Prostate gland (tissue), 2 donors: ENCODE data around the gene OOSP3. TPM values are rescaled to one million over a fixed set of nuclear protein-coding genes. Genes with fewer than 3 reads are reported as not detected.

Experiments used
- DNase-seq: peaks from one replicate; pipeline ENCODE4 v3.0.0-alpha.2; 2019; ENCODE audit warnings: low spot score
- H3K27ac ChIP-seq, 2 donors: fragments of 200-600 bp; sonication (generic); 2 replicates each; pipeline ENCODE4 v1.5.1; 2017 to 2019
- H3K27me3 ChIP-seq: fragments of 200-600 bp; sonication (generic); replicated peaks from 2 replicates; pipeline ENCODE4 v1.5.1; 2019; ENCODE audit not compliant: insufficient read depth
- H3K36me3 ChIP-seq, 2 donors: fragments of 200-600 bp; sonication (generic); 1 replicate in 1 of 2; 2 replicates in 1 of 2; pipeline versions ENCODE4 v1.5.1 to v1.8.1; 2017 to 2019
- H3K4me1 ChIP-seq: fragments of 200-600 bp; sonication (generic); replicated peaks from 2 replicates; pipeline ENCODE4 v1.5.1; 2019
- H3K4me3 ChIP-seq, 2 donors: fragments of 200-600 bp; sonication (generic); 2 replicates each; pipeline ENCODE4 v1.5.1; 2017 to 2019
- H3K9me3 ChIP-seq: fragments of 200-600 bp; sonication (generic); 2 replicates; pipeline ENCODE4 v1.5.1; 2017
- CTCF ChIP-seq, 4 experiments: fragments of 200-600 bp in 2 of 4; fragments of 450-650 bp in 2 of 4; sonication (generic) in 2 of 4; IDR thresholded peaks; 1 replicate in 3 of 4; 2 replicates in 1 of 4; pipeline ENCODE4 v1.5.1; 2016 to 2019; ENCODE audit warnings: antibody characterized with exemption in 4 of 4, mild to moderate bottlenecking in 2 of 4, moderate library complexity in 2 of 4
- POLR2A ChIP-seq: fragments of 450-650 bp; IDR thresholded peaks from one replicate; pipeline ENCODE4 v1.6.1; 2016; ENCODE audit warnings: antibody characterized with exemption, mild to moderate bottlenecking
- POLR2AphosphoS5 ChIP-seq: sonication (generic); formaldehyde crosslinking; IDR thresholded peaks from one replicate; pipeline ENCODE4 v1.6.1; 2017; ENCODE audit warnings: antibody characterized with exemption
- WGBS: methylation state at CpG from one replicate; pipeline ENCODE4 v1.1.5; 2018; 5-methylcytosine and 5-hydroxymethylcytosine counted together
- intact Hi-C: fragments of 100-400 bp; cut with DNase I; formaldehyde crosslinking; loops from one replicate; pipeline ENCODE4 v1.14.2; 2022
- total RNA-seq, 2 donors: library from RNA; depleted of rRNA; stranded (reverse); fragments of >200 nt; gene quantifications; one replicate each; pipeline ENCODE4 v1.1.0, GENCODE V29; 2016

Gene OOSP3
- total RNA-seq: not detected

- no peak for DNase-seq
- TF ChIP-seq POLR2AphosphoS5: no peak
- no peak for TF ChIP-seq CTCF (IDR thresholded peaks at IDR 0.05)
- no peak for TF ChIP-seq POLR2A
- Histone ChIP-seq H3K27ac (no peak within 1 kb of the TSS), H3K4me3 (no peak within 1 kb of the TSS), H3K4me1 (no peaks in the 10 kb centered on the region), H3K27me3 (no peaks in the 10 kb centered on the region), H3K9me3 (no peaks in the 10 kb centered on the region), H3K36me3 (no peaks in the 10 kb centered on the region)
- intact Hi-C loops: no loop called here
- 70% methylated on average over 5 of the region's 5 CpGs for WGBS
These were observed at the start of gene OOSP3 for GRCh38 chr11:59878575-59878974. Gene OOSP3, plus strand, starts transcription at chr11:59878782. Its CDS starts 27 bp downstream, at chr11:59878809.

GRCh38 chr11:59829358-59829757, 49.2 kb upstream of the OOSP3 start:
- Histone ChIP-seq H3K9me3 (no peaks in the 10 kb centered on the region), H3K4me3 (no peak overlapping the region), H3K4me1 (no peaks in the 10 kb centered on the region), H3K36me3 (no peaks in the 10 kb centered on the region), H3K27ac (no peak overlapping the region), H3K27me3 (no peaks in the 10 kb centered on the region)
- no peak for DNase-seq
- intact Hi-C loops: no loop called here
- WGBS: 80% methylated on average over 3 of the region's 3 CpGs
- TF ChIP-seq CTCF (IDR thresholded peaks at IDR 0.05) (no peak), POLR2AphosphoS5 (no peak)

GRCh38 chr11:59833602-59834001, 45.0 kb upstream of the OOSP3 start:
- H3K9me3 ChIP-seq: no peaks in the 10 kb centered on the region
- no peaks in the 10 kb centered on the region for H3K36me3 ChIP-seq
- WGBS: 81% methylated on average over 2 of the region's 2 CpGs
- no peak overlapping the region for H3K4me3 ChIP-seq
- intact Hi-C loops: no loop called here
- H3K27ac ChIP-seq: no peak overlapping the region
- no peaks in the 10 kb centered on the region for H3K4me1 ChIP-seq
- no peaks in the 10 kb centered on the region for H3K27me3 ChIP-seq
- DNase-seq: no peak
- TF ChIP-seq POLR2AphosphoS5 (no peak), CTCF (IDR thresholded peaks at IDR 0.05) (no peak), POLR2A (no peak)

GRCh38 chr11:59839615-59840014, 39.0 kb upstream of the OOSP3 start:
- H3K27ac ChIP-seq: no peak overlapping the region
- no peak overlapping the region for H3K4me3 ChIP-seq
- H3K9me3 ChIP-seq: no peaks in the 10 kb centered on the region
- no peaks in the 10 kb centered on the region for H3K36me3 ChIP-seq
- H3K4me1 ChIP-seq: no peaks in the 10 kb centered on the region
- DNase-seq: no peak
- TF ChIP-seq POLR2AphosphoS5 (no peak), CTCF (IDR thresholded peaks at IDR 0.05) (no peak), POLR2A (no peak)
- intact Hi-C loops: no loop called here
- no peaks in the 10 kb centered on the region for H3K27me3 ChIP-seq

GRCh38 chr11:59841514-59841913, 37.1 kb upstream of the OOSP3 start:
- H3K27me3 ChIP-seq: no peaks in the 10 kb centered on the region
- no peak overlapping the region for H3K4me3 ChIP-seq
- H3K27ac ChIP-seq: no peak overlapping the region
- WGBS: 95% methylated on average over 2 of the region's 2 CpGs
- no peak for DNase-seq
- H3K36me3 ChIP-seq: no peaks in the 10 kb centered on the region
- intact Hi-C loops: no loop called here
- no peak for TF ChIP-seq POLR2AphosphoS5
- TF ChIP-seq POLR2A: no peak
- no peak for TF ChIP-seq CTCF (IDR thresholded peaks at IDR 0.05)
- no peaks in the 10 kb centered on the region for H3K4me1 ChIP-seq
- H3K9me3 ChIP-seq: no peaks in the 10 kb centered on the region
